Astrocyte (in vitro differentiated cells and primary cell): ENCODE results near the gene TAAR9. TPM values are rescaled to one million over a fixed set of nuclear protein-coding genes. Genes with fewer than 3 reads are reported as not detected.

Experiments used
- DNase-seq: peaks from one replicate; pipeline ENCODE4 v3.0.0-alpha.2; 2010; ENCODE audit warnings: low read depth
- FAIRE-seq: peaks from 2 replicates; lab custom pipeline; 2011; peaks lifted over from hg19 to GRCh38; lab: Jason Lieb, UNC
- H2AFZ ChIP-seq: 2 replicates; pipeline ENCODE4 v1.6.0; 2012; ENCODE audit warnings: low read depth, low read length, inconsistent platforms
- H3K27ac ChIP-seq: 2 replicates; pipeline ENCODE4 v1.5.1; 2011; ENCODE audit warnings: low read depth, low read length, inconsistent platforms
- H3K27me3 ChIP-seq: 2 replicates; pipeline ENCODE4 v1.6.0; 2011; ENCODE audit warnings: low read length, inconsistent platforms; ENCODE audit not compliant: insufficient read depth
- H3K36me3 ChIP-seq: 2 replicates; pipeline ENCODE4 v1.5.1; 2011; ENCODE audit warnings: low read length, inconsistent platforms; ENCODE audit not compliant: insufficient read depth
- H3K4me1 ChIP-seq: 2 replicates; pipeline ENCODE4 v1.5.1; 2011; ENCODE audit warnings: low read length, inconsistent platforms; ENCODE audit not compliant: insufficient read depth
- H3K4me2 ChIP-seq: 2 replicates; pipeline ENCODE4 v1.6.0; 2012; ENCODE audit warnings: low read length, inconsistent platforms
- H3K4me3 ChIP-seq: 2 replicates; pipeline ENCODE4 v1.5.1; 2011; ENCODE audit warnings: low read depth, mild to moderate bottlenecking, low read length, inconsistent platforms; ENCODE audit not compliant: insufficient read depth
- H3K79me2 ChIP-seq: 2 replicates; pipeline ENCODE4 v1.6.0; 2012; ENCODE audit warnings: mild to moderate bottlenecking, low read length, inconsistent platforms; ENCODE audit not compliant: insufficient read depth
- H3K9ac ChIP-seq: 2 replicates; pipeline ENCODE4 v1.6.0; 2012; ENCODE audit warnings: mild to moderate bottlenecking, low read length, inconsistent platforms
- H3K9me3 ChIP-seq: 2 replicates; pipeline ENCODE4 v1.5.1; 2012; ENCODE audit warnings: low read depth, mild to moderate bottlenecking, low read length, inconsistent platforms; ENCODE audit not compliant: insufficient read depth
- H4K20me1 ChIP-seq: 2 replicates; pipeline ENCODE4 v1.6.0; 2012; ENCODE audit warnings: low read length, inconsistent platforms; ENCODE audit not compliant: insufficient read depth
- H3K27ac Mint-ChIP-seq: one replicate; pipeline ENCODE4 v1.8.0; 2021; ENCODE audit warnings: mild to moderate bottlenecking, mixed read lengths; ENCODE audit not compliant: unreplicated experiment
- H3K27me3 Mint-ChIP-seq: one replicate; pipeline ENCODE4 v1.8.0; 2021; ENCODE audit warnings: low read depth, mixed read lengths; ENCODE audit not compliant: unreplicated experiment
- H3K36me3 Mint-ChIP-seq: one replicate; pipeline ENCODE4 v1.8.0; 2021; ENCODE audit warnings: low read depth, mixed read lengths; ENCODE audit not compliant: unreplicated experiment
- H3K4me1 Mint-ChIP-seq: one replicate; pipeline ENCODE4 v1.8.0; 2021; ENCODE audit warnings: low read depth, mixed read lengths; ENCODE audit not compliant: unreplicated experiment
- H3K4me3 Mint-ChIP-seq: one replicate; pipeline ENCODE4 v1.8.0; 2021; ENCODE audit warnings: mild to moderate bottlenecking, moderate library complexity, mixed read lengths; ENCODE audit not compliant: unreplicated experiment
- H3K9me3 Mint-ChIP-seq: one replicate; pipeline ENCODE4 v1.8.0; 2021; ENCODE audit warnings: mild to moderate bottlenecking, mixed read lengths; ENCODE audit not compliant: unreplicated experiment
- EZH2 ChIP-seq: IDR thresholded peaks from 2 replicates; pipeline ENCODE4 v1.6.1; 2012; ENCODE audit warnings: mild to moderate bottlenecking, low read length, inconsistent platforms; ENCODE audit not compliant: insufficient read depth
- total RNA-seq: library from RNA; stranded (reverse); gene quantifications from 2 replicates; pipeline ENCODE4 v1.2.1, GENCODE V29; 2021
- TF ChIP-seq, protein P1 (sequence below): IDR thresholded peaks from 2 replicates; pipeline ENCODE4 v1.5.1; 2011; ENCODE audit warnings: low read depth, mild to moderate bottlenecking, inconsistent platforms, low read length, moderate library complexity; ENCODE audit not compliant: insufficient read depth

The TAAR9 gene
- total RNA-seq, 1 donor from 2014 or later: not detected

DNA sequence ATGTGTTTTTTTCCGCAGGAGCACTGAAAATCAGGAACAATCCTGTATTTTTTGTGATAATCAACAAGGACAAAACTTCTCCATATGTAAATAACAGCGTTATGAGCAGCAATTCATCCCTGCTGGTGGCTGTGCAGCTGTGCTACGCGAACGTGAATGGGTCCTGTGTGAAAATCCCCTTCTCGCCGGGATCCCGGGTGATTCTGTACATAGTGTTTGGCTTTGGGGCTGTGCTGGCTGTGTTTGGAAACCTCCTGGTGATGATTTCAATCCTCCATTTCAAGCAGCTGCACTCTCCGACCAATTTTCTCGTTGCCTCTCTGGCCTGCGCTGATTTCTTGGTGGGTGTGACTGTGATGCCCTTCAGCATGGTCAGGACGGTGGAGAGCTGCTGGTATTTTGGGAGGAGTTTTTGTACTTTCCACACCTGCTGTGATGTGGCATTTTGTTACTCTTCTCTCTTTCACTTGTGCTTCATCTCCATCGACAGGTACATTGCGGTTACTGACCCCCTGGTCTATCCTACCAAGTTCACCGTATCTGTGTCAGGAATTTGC, 32.2 kb downstream of the TAAR9 start, which contains the start of gene TAAR6:
Gene TAAR6 (plus strand): TSS at position 102 of the 557 bp plus-strand sequence. CDS start 0 bp downstream, at position 102.
- Mint-ChIP-seq H3K27ac (no peak within 1 kb of the TSS), H3K4me1 (no peaks in the 10 kb centered on the region), H3K9me3 (no peaks in the 10 kb centered on the region), H3K27me3 (no peaks in the 10 kb centered on the region), H3K36me3 (no peaks in the 10 kb centered on the region), H3K4me3 (no peak within 1 kb of the TSS)
- Histone ChIP-seq H3K4me3 (no peak within 1 kb of the TSS), H3K27ac (no peak within 1 kb of the TSS), H3K4me2 (no peak within 1 kb of the TSS), H3K9ac (no peak within 1 kb of the TSS), H3K4me1 (no peaks in the 10 kb centered on the region), H3K9me3 (no peaks in the 10 kb centered on the region), H3K27me3 (peaks cover 6% of the 10 kb centered on the region), H2AFZ (no peak within 1 kb of the TSS), H3K36me3 (no peaks in the 10 kb centered on the region), H4K20me1 (no peaks in the 10 kb centered on the region), H3K79me2 (no peaks in the 10 kb centered on the region)
- TF ChIP-seq, protein P1, sequence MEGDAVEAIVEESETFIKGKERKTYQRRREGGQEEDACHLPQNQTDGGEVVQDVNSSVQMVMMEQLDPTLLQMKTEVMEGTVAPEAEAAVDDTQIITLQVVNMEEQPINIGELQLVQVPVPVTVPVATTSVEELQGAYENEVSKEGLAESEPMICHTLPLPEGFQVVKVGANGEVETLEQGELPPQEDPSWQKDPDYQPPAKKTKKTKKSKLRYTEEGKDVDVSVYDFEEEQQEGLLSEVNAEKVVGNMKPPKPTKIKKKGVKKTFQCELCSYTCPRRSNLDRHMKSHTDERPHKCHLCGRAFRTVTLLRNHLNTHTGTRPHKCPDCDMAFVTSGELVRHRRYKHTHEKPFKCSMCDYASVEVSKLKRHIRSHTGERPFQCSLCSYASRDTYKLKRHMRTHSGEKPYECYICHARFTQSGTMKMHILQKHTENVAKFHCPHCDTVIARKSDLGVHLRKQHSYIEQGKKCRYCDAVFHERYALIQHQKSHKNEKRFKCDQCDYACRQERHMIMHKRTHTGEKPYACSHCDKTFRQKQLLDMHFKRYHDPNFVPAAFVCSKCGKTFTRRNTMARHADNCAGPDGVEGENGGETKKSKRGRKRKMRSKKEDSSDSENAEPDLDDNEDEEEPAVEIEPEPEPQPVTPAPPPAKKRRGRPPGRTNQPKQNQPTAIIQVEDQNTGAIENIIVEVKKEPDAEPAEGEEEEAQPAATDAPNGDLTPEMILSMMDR: no peak
- no peak for TF ChIP-seq EZH2
- FAIRE-seq: no peak
- DNase-seq: no peak

DNA sequence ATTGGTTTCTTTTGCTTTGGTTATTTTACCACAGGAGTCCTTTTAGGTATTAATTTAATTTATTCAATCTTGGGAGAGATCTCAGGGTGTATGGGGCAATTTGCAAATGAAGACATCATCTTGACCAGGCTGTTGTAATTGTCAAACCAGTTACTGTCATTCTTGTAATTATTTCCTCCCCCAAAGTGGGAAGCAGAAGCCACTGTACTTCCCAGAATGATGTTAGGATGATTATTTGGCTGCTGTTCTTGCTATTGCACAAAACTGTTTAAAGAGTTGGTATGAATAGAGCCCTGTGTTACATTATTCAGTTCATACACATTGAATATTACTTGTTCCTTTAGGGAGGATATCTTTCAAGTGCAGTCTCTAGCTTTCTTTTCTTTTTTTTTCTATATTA, 33.7 kb downstream of the TAAR9 start:
- H3K79me2 ChIP-seq: no peaks in the 10 kb centered on the region
- H3K4me1 ChIP-seq: no peaks in the 10 kb centered on the region
- H3K4me2 ChIP-seq: no peak overlapping the region
- H3K9ac ChIP-seq: no peak overlapping the region
- no peaks in the 10 kb centered on the region for H4K20me1 ChIP-seq
- H3K27me3 ChIP-seq: peaks cover 3% of the 10 kb centered on the region
- no peak overlapping the region for H3K27ac ChIP-seq
- H3K4me3 ChIP-seq: no peak overlapping the region
- TF ChIP-seq, protein P1: no peak
- no peak for TF ChIP-seq EZH2
- Mint-ChIP-seq H3K4me1 (no peaks in the 10 kb centered on the region), H3K9me3 (no peaks in the 10 kb centered on the region), H3K36me3 (no peaks in the 10 kb centered on the region), H3K4me3 (no peak overlapping the region), H3K27me3 (no peaks in the 10 kb centered on the region), H3K27ac (no peak overlapping the region)
- no peaks in the 10 kb centered on the region for H3K9me3 ChIP-seq
- DNase-seq (no peak), FAIRE-seq (no peak)
- no peak overlapping the region for H2AFZ ChIP-seq
- H3K36me3 ChIP-seq: no peaks in the 10 kb centered on the region

- H3K4me2 ChIP-seq: no peak overlapping the region
- H3K4me3 ChIP-seq: no peak overlapping the region
- H2AFZ ChIP-seq: no peak overlapping the region
- no peak for TF ChIP-seq EZH2
- H3K4me1 ChIP-seq: no peaks in the 10 kb centered on the region
- Mint-ChIP-seq H3K9me3 (peaks cover 2% of the 10 kb centered on the region), H3K27me3 (no peaks in the 10 kb centered on the region), H3K27ac (no peak overlapping the region), H3K36me3 (no peaks in the 10 kb centered on the region), H3K4me1 (no peaks in the 10 kb centered on the region), H3K4me3 (no peak overlapping the region)
- H3K27me3 ChIP-seq: peaks cover 8% of the 10 kb centered on the region
- FAIRE-seq (no peak), DNase-seq (no peak)
- H3K27ac ChIP-seq: no peak overlapping the region
- H3K9me3 ChIP-seq: no peaks in the 10 kb centered on the region
- H3K9ac ChIP-seq: no peak overlapping the region
- H4K20me1 ChIP-seq: no peaks in the 10 kb centered on the region
- no peaks in the 10 kb centered on the region for H3K36me3 ChIP-seq
- H3K79me2 ChIP-seq: no peaks in the 10 kb centered on the region
Observed at GRCh38 chr6:132584698-132585097, 46.6 kb downstream of the TAAR9 start.
